ENCODE data around the gene HSPD1. TPM values are rescaled to one million over a fixed set of nuclear protein-coding genes. Genes with fewer than 3 reads are reported as not detected.

Gene HSPD1
- total and polyA plus RNA-seq, 9 of the 15 experiments (the other 6 are each of a cell fraction or from before 2014, with no cell fraction given): 398 to 1,014 (median 622) TPM

DNA sequence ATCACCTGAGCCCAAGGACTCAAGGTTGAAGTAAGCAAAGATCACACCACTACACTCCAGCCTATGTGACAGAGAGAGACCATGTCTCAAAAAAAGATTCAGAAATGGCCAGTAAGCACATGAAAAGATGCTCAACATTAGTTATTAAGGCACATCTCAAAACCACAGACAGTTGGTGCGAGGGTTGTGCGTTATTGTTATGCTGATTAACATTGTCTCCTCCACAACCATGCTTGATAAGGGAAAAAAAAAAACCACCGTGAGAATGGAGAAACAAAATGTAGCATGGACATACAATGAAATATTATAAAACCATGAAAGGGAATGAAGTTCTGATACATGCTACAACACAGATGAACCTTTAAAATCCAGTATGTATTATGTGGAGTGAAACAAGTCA, 43.6 kb upstream of the HSPD1 start (continued):
- TF ChIP-seq, protein P1, sequence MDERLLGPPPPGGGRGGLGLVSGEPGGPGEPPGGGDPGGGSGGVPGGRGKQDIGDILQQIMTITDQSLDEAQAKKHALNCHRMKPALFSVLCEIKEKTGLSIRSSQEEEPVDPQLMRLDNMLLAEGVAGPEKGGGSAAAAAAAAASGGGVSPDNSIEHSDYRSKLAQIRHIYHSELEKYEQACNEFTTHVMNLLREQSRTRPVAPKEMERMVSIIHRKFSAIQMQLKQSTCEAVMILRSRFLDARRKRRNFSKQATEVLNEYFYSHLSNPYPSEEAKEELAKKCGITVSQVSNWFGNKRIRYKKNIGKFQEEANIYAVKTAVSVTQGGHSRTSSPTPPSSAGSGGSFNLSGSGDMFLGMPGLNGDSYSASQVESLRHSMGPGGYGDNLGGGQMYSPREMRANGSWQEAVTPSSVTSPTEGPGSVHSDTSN (CRISPR knock-in tag; IDR thresholded peaks at IDR 0.05; ENCODE audit: low read depth): no peak
- TF ChIP-seq, protein P1 (tag; conservative IDR thresholded peaks at IDR 0.05; ENCODE audit: low read depth): no peak
- TF ChIP-seq GATAD2A (IDR thresholded peaks at IDR 0.05) (no peak), ARHGAP35 (IDR thresholded peaks at IDR 0.05; ENCODE audit: partially characterized antibody) (no peak), ZNF707 (CRISPR knock-in tag; conservative IDR thresholded peaks at IDR 0.05) (no peak)
- TF ChIP-seq, protein P2, sequence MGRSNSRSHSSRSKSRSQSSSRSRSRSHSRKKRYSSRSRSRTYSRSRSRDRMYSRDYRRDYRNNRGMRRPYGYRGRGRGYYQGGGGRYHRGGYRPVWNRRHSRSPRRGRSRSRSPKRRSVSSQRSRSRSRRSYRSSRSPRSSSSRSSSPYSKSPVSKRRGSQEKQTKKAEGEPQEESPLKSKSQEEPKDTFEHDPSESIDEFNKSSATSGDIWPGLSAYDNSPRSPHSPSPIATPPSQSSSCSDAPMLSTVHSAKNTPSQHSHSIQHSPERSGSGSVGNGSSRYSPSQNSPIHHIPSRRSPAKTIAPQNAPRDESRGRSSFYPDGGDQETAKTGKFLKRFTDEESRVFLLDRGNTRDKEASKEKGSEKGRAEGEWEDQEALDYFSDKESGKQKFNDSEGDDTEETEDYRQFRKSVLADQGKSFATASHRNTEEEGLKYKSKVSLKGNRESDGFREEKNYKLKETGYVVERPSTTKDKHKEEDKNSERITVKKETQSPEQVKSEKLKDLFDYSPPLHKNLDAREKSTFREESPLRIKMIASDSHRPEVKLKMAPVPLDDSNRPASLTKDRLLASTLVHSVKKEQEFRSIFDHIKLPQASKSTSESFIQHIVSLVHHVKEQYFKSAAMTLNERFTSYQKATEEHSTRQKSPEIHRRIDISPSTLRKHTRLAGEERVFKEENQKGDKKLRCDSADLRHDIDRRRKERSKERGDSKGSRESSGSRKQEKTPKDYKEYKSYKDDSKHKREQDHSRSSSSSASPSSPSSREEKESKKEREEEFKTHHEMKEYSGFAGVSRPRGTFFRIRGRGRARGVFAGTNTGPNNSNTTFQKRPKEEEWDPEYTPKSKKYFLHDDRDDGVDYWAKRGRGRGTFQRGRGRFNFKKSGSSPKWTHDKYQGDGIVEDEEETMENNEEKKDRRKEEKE (IDR thresholded peaks at IDR 0.05; ENCODE audit: borderline replicate concordance in 1 of 2, control insufficient read depth in 1 of 2, low read depth in 2 of 2, low read length in 1 of 2): no peak

Measured in K562 (cell line).